HCT116 (cell line): ENCODE measurements around the gene CACNA1C. TPM values are rescaled to one million over a fixed set of nuclear protein-coding genes. Genes with fewer than 3 reads are reported as not detected.

Source experiments
- ATAC-seq: fragments of 200-7000 bp; cut with Tn5 transposase; 2 replicates; pipeline ENCODE4 v1.9.1; 2020; ENCODE audit warnings: mild to moderate bottlenecking, moderate library complexity
- BruUV-seq: library from RNA; stranded (reverse); fragments of 400-500 nt; replicated peaks from 2 replicates; lab custom pipeline; 2021; lab: Mats Ljungman, UMichigan
- CTCF ChIA-PET: fragments of 300-600 bp; sonication (Branson Sonifier 250); formaldehyde crosslinking; loops from one replicate; lab custom pipeline; 2021; ENCODE audit warnings: antibody characterized with exemption; lab: Charles Lee
- POLR2A ChIA-PET: fragments of 300-600, 350-600 bp; sonication (Branson Sonifier 250); formaldehyde crosslinking; loops from one replicate; lab custom pipeline; 2021; ENCODE audit warnings: antibody characterized with exemption; lab: Charles Lee
- RAD21 ChIA-PET, 2 experiments: fragments of 300-600 bp; sonication (Branson Sonifier 250); formaldehyde crosslinking; loops; one replicate each; lab custom pipeline; 2023; ENCODE audit warnings: low total read pairs in 2 of 2; ENCODE audit not compliant: uncharacterized antibody in 2 of 2, unreplicated experiment in 2 of 2, low non-redundant PET in 1 of 2; lab: Charles Lee
- DNase-seq: peaks from one replicate; pipeline ENCODE4 v3.0.0-alpha.2; 2010; ENCODE audit warnings: low read depth, low spot score
- H2AFZ ChIP-seq: fragments of 200-600 bp; shearing (Covaris generic), sonication (generic); 2 replicates; pipeline ENCODE4 v1.6.1; 2017; ENCODE audit warnings: low read depth, mixed run types, mixed read lengths, antibody characterized with exemption, low read length; ENCODE audit not compliant: poor library complexity, severe bottlenecking
- H3K27ac ChIP-seq: 2 replicates; pipeline ENCODE4 v1.5.1; 2012; ENCODE audit warnings: low read depth, low read length
- H3K27me3 ChIP-seq: fragments of 200-600 bp; sonication (generic); 2 replicates; pipeline ENCODE4 v1.6.1; 2016; ENCODE audit warnings: mixed run types, low read length, mixed read lengths; ENCODE audit not compliant: insufficient read depth
- H3K36me3 ChIP-seq, 2 experiments: fragments of 200-500 bp in 1 of 2; fragments of 200-600 bp in 1 of 2; sonication (Bioruptor generic) in 1 of 2; sonication (generic) in 1 of 2; 2 replicates each; pipeline versions ENCODE4 v1.5.1 to v1.6.1; 2014 to 2016; ENCODE audit warnings: low read length in 2 of 2, inconsistent platforms in 1 of 2, mixed read lengths in 1 of 2, mixed run types in 1 of 2; ENCODE audit not compliant: insufficient read depth in 2 of 2, control insufficient read depth in 1 of 2
- H3K4me1 ChIP-seq, 2 experiments: fragments of 200-600 bp in 1 of 2; sonication (generic) in 1 of 2; 2 replicates each; pipeline versions ENCODE4 v1.5.1 to v1.6.1; 2012 to 2017; ENCODE audit warnings: low read length in 2 of 2, inconsistent platforms in 1 of 2, mild to moderate bottlenecking in 1 of 2, mixed read lengths in 1 of 2, mixed run types in 1 of 2, moderate library complexity in 1 of 2; ENCODE audit not compliant: insufficient read depth in 2 of 2, control insufficient read depth in 1 of 2
- H3K4me2 ChIP-seq: fragments of 200-600 bp; sonication (generic); 2 replicates; pipeline ENCODE4 v1.6.1; 2017; ENCODE audit warnings: mixed run types, low read length, mixed read lengths
- H3K4me3 ChIP-seq, 2 experiments: fragments of 200-600 bp in 1 of 2; sonication (generic) in 1 of 2; replicated peaks in 1 of 2; 2 replicates each; pipeline ENCODE4 v1.5.1; 2011 to 2016; ENCODE audit warnings: low read length in 2 of 2, control low read depth in 1 of 2, low read depth in 1 of 2, mild to moderate bottlenecking in 1 of 2, mixed read lengths in 1 of 2, mixed run types in 1 of 2
- H3K79me2 ChIP-seq: fragments of 200-600 bp; sonication (generic); 2 replicates; pipeline ENCODE4 v1.6.1; 2017; ENCODE audit warnings: mild to moderate bottlenecking, mixed run types, low read length, moderate library complexity, mixed read lengths; ENCODE audit not compliant: insufficient read depth
- H3K9ac ChIP-seq: fragments of 200-600 bp; sonication (generic); 2 replicates; pipeline ENCODE4 v1.6.1; 2016; ENCODE audit warnings: low read length, mixed read lengths
- H3K9me2 ChIP-seq: fragments of 200-600 bp; sonication (generic), shearing (Covaris generic); 2 replicates; pipeline ENCODE4 v1.6.1; 2017; ENCODE audit warnings: mixed run types, mild to moderate bottlenecking, moderate library complexity; ENCODE audit not compliant: insufficient read depth
- H3K9me3 ChIP-seq, 2 experiments: fragments of 200-500 bp in 1 of 2; fragments of 200-600 bp in 1 of 2; sonication (Bioruptor generic) in 1 of 2; sonication (generic) in 1 of 2; 2 replicates each; pipeline ENCODE4 v1.6.1; 2014 to 2017; ENCODE audit warnings: low read length in 2 of 2, mixed read lengths in 2 of 2, inconsistent platforms in 1 of 2, low read depth in 1 of 2, mild to moderate bottlenecking in 1 of 2, mixed run types in 1 of 2, moderate library complexity in 1 of 2; ENCODE audit not compliant: control insufficient read depth in 1 of 2, insufficient read depth in 1 of 2
- H4K20me1 ChIP-seq: fragments of 200-600 bp; sonication (generic), shearing (Covaris generic); 2 replicates; pipeline ENCODE4 v1.6.1; 2017; ENCODE audit warnings: mixed run types, mild to moderate bottlenecking, moderate library complexity; ENCODE audit not compliant: insufficient read depth
- CTCF ChIP-seq, 3 experiments: fragments of 200-600 bp in 1 of 3; sonication (generic) in 1 of 3; IDR thresholded peaks in 2 of 3; conservative IDR thresholded peaks in 1 of 3; 2 replicates each; pipeline ENCODE4 v1.5.1; 2012 to 2017; ENCODE audit warnings: low read depth in 2 of 3, low read length in 2 of 3, antibody characterized with exemption in 1 of 3, borderline replicate concordance in 1 of 3, control low read depth in 1 of 3, mild to moderate bottlenecking in 1 of 3, mixed read lengths in 1 of 3, mixed run types in 1 of 3, moderate library complexity in 1 of 3; ENCODE audit not compliant: insufficient read depth in 1 of 3
- EZH2phosphoT487 ChIP-seq: fragments of 200-600 bp; IDR thresholded peaks from 2 replicates; pipeline ENCODE4 v1.6.1; 2018; ENCODE audit warnings: antibody characterized with exemption, borderline replicate concordance
- JUND ChIP-seq: IDR thresholded peaks from 2 replicates; pipeline ENCODE4 v1.6.1; 2012
- POLR2A ChIP-seq: IDR thresholded peaks from 2 replicates; pipeline ENCODE4 v1.7.0; 2011; ENCODE audit warnings: borderline replicate concordance; ENCODE audit not compliant: insufficient read depth, insufficient read length; ENCODE audit errors: extremely low read depth
- SP1 ChIP-seq: IDR thresholded peaks from 2 replicates; pipeline ENCODE4 v1.6.1; 2012; ENCODE audit warnings: low read depth
- SRF ChIP-seq: IDR thresholded peaks from 2 replicates; pipeline ENCODE4 v1.6.1; 2012; ENCODE audit warnings: low read depth
- TCF7L2 ChIP-seq: IDR thresholded peaks from 2 replicates; pipeline ENCODE4 v1.7.0; 2011; ENCODE audit warnings: borderline replicate concordance, inconsistent platforms; ENCODE audit not compliant: insufficient read depth, insufficient read length; ENCODE audit errors: extremely low read depth
- ZFX ChIP-seq: fragments of 450-650 bp; IDR thresholded peaks from 2 replicates; pipeline ENCODE4 v1.6.1; 2017
- intact Hi-C: fragments of 100-400 bp; cut with micrococcal nuclease; formaldehyde crosslinking; loops from 2 replicates; pipeline ENCODE4 v1.10.0; 2022
- total RNA-seq: library from RNA; stranded (reverse); gene quantifications from one replicate; pipeline ENCODE4 v1.2.1, GENCODE V29; 2021; ENCODE audit not compliant: unreplicated experiment
- TF ChIP-seq, protein P1 (sequence below): IDR thresholded peaks from 2 replicates; pipeline ENCODE4 v1.6.1; 2012

CACNA1C gene
- total RNA-seq, 1 experiment from 2014 or later: 0.05 TPM

DNA sequence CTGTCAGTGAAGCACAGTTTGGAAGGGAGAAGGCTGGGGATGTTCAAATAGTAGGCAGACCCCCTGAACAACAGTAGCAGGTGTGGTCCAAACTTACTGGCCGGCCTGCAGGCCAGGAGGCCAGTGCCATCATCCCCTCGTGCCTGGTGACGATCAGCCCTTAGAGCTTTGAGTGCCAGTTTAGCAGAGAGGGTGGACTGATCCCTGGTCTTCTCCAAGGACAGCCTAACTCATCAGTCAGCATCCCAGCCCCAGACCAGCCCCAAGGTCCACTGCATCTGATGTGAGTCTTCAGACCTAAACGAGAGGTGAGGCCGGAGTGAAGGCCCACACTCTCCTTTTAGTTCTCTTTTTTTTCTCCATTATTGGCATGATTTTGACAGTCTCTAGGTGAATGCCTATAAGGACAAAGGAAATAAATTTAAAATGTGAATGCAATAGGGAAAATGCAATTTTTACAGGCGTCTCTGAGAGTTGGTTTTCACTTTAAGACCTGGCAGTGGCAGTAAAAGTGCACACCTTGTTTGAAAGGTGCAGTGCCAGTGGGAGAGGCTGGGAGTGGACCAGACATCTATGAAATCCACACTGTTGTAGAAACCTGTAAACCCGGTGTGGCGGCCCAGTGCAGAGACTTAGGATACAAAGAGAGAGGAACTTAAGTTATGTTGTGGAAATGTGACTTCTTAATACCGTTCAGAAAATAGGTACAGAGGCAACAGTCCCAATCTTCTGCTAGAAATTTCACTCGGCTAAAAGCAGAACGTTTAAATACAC is 311.2 kb downstream of the CACNA1C start:
- Histone ChIP-seq H3K27me3 (no peaks in the 10 kb centered on the region), H4K20me1 (no peaks in the 10 kb centered on the region), H3K79me2 (no peaks in the 10 kb centered on the region), H2AFZ (no peak overlapping the region), H3K9ac (no peak overlapping the region), H3K36me3 (no peaks in the 10 kb centered on the region), H3K4me2 (no peak overlapping the region), H3K27ac (no peak overlapping the region), H3K9me3 (no peaks in the 10 kb centered on the region), H3K9me2 (no peaks in the 10 kb centered on the region; the same call in 1 of the 2 replicates), H3K4me1 (no peaks in the 10 kb centered on the region), H3K4me3 (no peak overlapping the region)
- ChIA-PET RAD21 (no interaction called here), POLR2A (no interaction called here), CTCF (no interaction called here)
- intact Hi-C loops: no loop called here
- TF ChIP-seq TCF7L2: no peak
- no peak for TF ChIP-seq SP1
- no peak for TF ChIP-seq EZH2phosphoT487
- TF ChIP-seq, protein P1, sequence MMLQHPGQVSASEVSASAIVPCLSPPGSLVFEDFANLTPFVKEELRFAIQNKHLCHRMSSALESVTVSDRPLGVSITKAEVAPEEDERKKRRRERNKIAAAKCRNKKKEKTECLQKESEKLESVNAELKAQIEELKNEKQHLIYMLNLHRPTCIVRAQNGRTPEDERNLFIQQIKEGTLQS: no peak
- TF ChIP-seq POLR2A: no peak
- TF ChIP-seq ZFX: no peak
- TF ChIP-seq CTCF (IDR thresholded peaks at IDR 0.05 in 2 of 3, conservative IDR thresholded peaks at IDR 0.05 in 1 of 3; ENCODE audit: borderline replicate concordance in 1 of 3, insufficient read depth in 1 of 3, low read depth in 2 of 3, low read length in 2 of 3): no peak
- no peak for TF ChIP-seq JUND
- TF ChIP-seq SRF: no peak
- no peak for DNase-seq
- ATAC-seq: no peak
- BruUV-seq: no TSS peak
